Right lobe of liver (tissue), 6 donors: Measurements from ENCODE around the gene CYS1. TPM values are rescaled to one million over a fixed set of nuclear protein-coding genes. Genes with fewer than 3 reads are reported as not detected.

Source experiments
- ATAC-seq, 4 donors: fragments of 200-7000 bp; cut with Tn5 transposase; one replicate each; pipeline ENCODE4 v1.9.1; 2020; ENCODE audit warnings: mild to moderate bottlenecking in 4 of 4, moderate library complexity in 4 of 4
- DNase-seq, 3 donors: peaks; one replicate each; pipeline ENCODE4 v3.0.0-alpha.2; 2020
- H3K27ac ChIP-seq, 3 donors: fragments of 200-600 bp; one replicate each; pipeline ENCODE4 v1.8.0; 2022
- H3K27me3 ChIP-seq, 2 donors: fragments of 200-600 bp; one replicate each; pipeline ENCODE4 v1.8.0; 2022
- H3K36me3 ChIP-seq, 4 donors: fragments of 200-600 bp; sonication (generic) in 1 of 4; one replicate each; pipeline versions ENCODE4 v1.5.1 to v1.8.0; 2017 to 2022; ENCODE audit warnings: control low read depth in 1 of 4
- H3K4me1 ChIP-seq, 4 donors: fragments of 200-600 bp; sonication (generic) in 1 of 4; one replicate each; pipeline versions ENCODE4 v1.5.1 to v1.8.0; 2017 to 2022; ENCODE audit warnings: control low read depth in 1 of 4
- H3K4me3 ChIP-seq, 3 donors: fragments of 200-600 bp; one replicate each; pipeline ENCODE4 v1.8.0; 2022
- H3K9me3 ChIP-seq, 4 donors: fragments of 200-600 bp; sonication (generic) in 1 of 4; one replicate each; pipeline versions ENCODE4 v1.5.1 to v1.8.0; 2017 to 2022; ENCODE audit warnings: control low read depth in 1 of 4
- CTCF ChIP-seq, 4 donors: fragments of 200-600 bp in 3 of 4; fragments of 450-650 bp in 1 of 4; IDR thresholded peaks; one replicate each; pipeline versions ENCODE4 v1.5.1 to v1.8.0; 2016 to 2022; ENCODE audit warnings: antibody characterized with exemption in 4 of 4, mild to moderate bottlenecking in 2 of 4
- POLR2A ChIP-seq: fragments of 450-650 bp; IDR thresholded peaks from one replicate; pipeline ENCODE4 v1.6.1; 2017; ENCODE audit warnings: antibody characterized with exemption, mild to moderate bottlenecking
- WGBS: methylation state at CpG from one replicate; pipeline ENCODE4 v1.1.6; 2018; ENCODE audit warnings: low coverage, low lambda C conversion rate; ENCODE audit not compliant: insufficient coverage; ENCODE audit errors: missing lambda C conversion rate; 5-methylcytosine and 5-hydroxymethylcytosine counted together
- intact Hi-C, 2 donors: fragments of 100-400 bp; cut with DNase I; formaldehyde crosslinking; loops; one replicate each; pipeline versions ENCODE4 v1.11.2 to v1.14.1; 2022
- total RNA-seq, 6 experiments: library from RNA; depleted of rRNA in 2 of 6; stranded (reverse); fragments of >200 nt in 2 of 6; fragmentation: NEBNext Ultra II Directional in 3 of 6; extraction: Animal tissue kit (Norgen Biotek cat#: 25700) in 3 of 6; gene quantifications; one replicate each; pipeline versions ENCODE4 v1.1.0 to v1.2.4, GENCODE V29; 2016 to 2023
- donor health status: DM: no; HTN: yes; CAD: no.
- donor health status: DM: no; HTN: no; CAD: no.
- donor health status: DM: no; HTN: no; CAD: no.
- donor health status: DM: no; HTN: yes; CAD: no.
- donor health status: DM: no; HTN: yes; CAD: no.

CYS1 gene
- total RNA-seq, 6 experiments from 2014 or later: 0.26 to 0.99 (median 0.55) TPM

GRCh38 chr2:10047616-10048500 is 32.4 kb downstream of the CYS1 start:
- no peaks in the 10 kb centered on the region for H3K9me3 ChIP-seq
- WGBS: 34% methylated on average over 8 of the region's 15 CpGs
- DNase-seq (peak in 2 of 3 donors; percentile 78 to 79), ATAC-seq (peak in 3 of 4 donors; percentile 5 to 25 (median 13))
- TF ChIP-seq CTCF (IDR thresholded peaks at IDR 0.05) (no peak), POLR2A (no peak)
- peak overlapping the region in 2 of 3 donors; percentile 36 to 94 for H3K27ac ChIP-seq
- intact Hi-C loops: loop anchor here (5.0 kb wide), 1 partner anchor 61 kb away; no protein-coding TSS in a partner anchor
- H3K4me3 ChIP-seq: peak overlapping the region in 2 of 3 donors; percentile 81 to 85
- H3K36me3 ChIP-seq: peaks cover 3 to 43% (median 30%) of the 10 kb centered on the region in 4 donors
- no peaks in the 10 kb centered on the region for H3K27me3 ChIP-seq
- H3K4me1 ChIP-seq: peaks cover 0 to 45% (median 13%) of the 10 kb centered on the region in 4 donors

DNA sequence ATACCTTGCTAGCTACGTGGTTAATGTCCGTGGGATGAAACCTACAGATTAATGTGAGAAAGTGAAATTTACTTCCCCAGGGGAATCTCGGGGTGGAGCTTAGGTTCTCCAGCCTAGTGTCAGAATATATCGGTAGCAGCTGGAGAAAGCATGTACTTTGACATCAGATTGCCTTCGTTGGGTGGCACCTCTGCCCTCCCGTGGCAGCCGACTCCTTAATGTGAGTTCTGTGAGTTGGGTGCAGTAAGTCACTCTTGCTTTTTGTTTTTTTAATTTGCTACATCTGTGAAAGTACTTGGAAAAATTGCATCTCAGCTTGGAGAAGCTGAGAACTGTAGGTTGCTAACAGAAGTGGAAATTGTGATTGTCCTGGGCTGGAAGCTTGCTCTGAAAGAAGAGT is 33.3 kb downstream of the CYS1 start:
- DNase-seq: peak in 1 of 3 donors; percentile 53
- ATAC-seq: no peak
- H3K4me3 ChIP-seq: peak overlapping the region in 2 of 3 donors; percentile 81 to 85
- H3K36me3 ChIP-seq: peaks cover 3 to 34% (median 23%) of the 10 kb centered on the region in 4 donors
- WGBS: 25% methylated on average over 7 of the region's 7 CpGs
- peak overlapping the region in 2 of 3 donors; percentile 2 to 94 for H3K27ac ChIP-seq
- TF ChIP-seq CTCF (IDR thresholded peaks at IDR 0.05): peak in 1 of 4 donors; percentile 12
- TF ChIP-seq POLR2A: no peak
- intact Hi-C loops: loop anchor here (5.0 kb wide), 1 partner anchor 60 kb away; no protein-coding TSS in a partner anchor
- H3K4me1 ChIP-seq: peaks cover 0 to 48% (median 16%) of the 10 kb centered on the region in 4 donors
- H3K9me3 ChIP-seq: no peaks in the 10 kb centered on the region
- H3K27me3 ChIP-seq: no peaks in the 10 kb centered on the region

DNA sequence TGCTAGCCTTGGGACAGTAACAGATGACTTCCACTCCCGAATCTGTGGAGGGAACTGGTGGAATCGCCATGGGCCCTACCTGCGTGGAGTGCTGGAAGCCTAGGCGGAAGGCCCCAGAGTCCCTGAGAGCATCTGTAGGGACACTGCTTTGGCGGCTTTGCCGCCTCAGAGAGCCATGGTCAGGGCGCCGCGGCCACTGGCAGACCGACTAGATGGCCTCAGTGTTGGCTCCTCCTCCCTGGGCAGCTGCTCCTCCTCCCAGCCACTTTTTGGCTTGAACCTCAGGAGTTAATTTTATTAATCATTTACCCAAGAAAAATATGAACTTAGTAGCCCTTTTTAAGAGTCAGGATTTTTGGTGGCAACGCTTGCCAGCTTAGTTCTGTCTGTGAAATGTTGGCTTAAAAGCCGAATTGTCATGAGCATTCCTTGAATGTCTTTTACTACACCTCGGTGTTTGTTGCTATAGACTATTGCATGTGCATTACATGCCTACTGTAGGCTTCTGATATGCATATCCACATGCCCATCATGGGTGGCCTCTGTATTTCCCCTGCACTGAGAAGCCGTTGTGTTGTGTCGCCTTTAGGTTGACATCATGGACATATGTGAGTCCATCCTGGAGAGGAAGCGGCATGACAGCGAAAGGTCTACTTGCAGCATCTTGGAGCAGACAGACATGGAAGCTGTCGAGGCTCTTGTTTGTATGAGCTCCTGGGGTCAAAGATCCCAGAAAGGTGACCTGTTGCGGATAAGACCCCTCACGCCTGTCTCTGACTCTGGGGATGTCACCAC is 34.5 kb downstream of the CYS1 start:
- Histone ChIP-seq H3K9me3 (no peaks in the 10 kb centered on the region), H3K27me3 (no peaks in the 10 kb centered on the region), H3K36me3 (peaks cover 3 to 33% (median 18%) of the 10 kb centered on the region in 4 donors), H3K27ac (peak overlapping the region; percentile 89 to 95 (median 94)), H3K4me3 (peak overlapping the region; percentile 62 to 85 (median 81)), H3K4me1 (peaks cover 0 to 60% (median 22%) of the 10 kb centered on the region in 4 donors)
- WGBS: 22% methylated on average over 12 of the region's 20 CpGs
- DNase-seq (peak; percentile 88 to 92 (median 92)), ATAC-seq (peak; percentile 54 to 65 (median 60))
- intact Hi-C loops: loop anchor here (5.0 kb wide), 1 partner anchor 58 kb away; no protein-coding TSS in a partner anchor
- no peak for TF ChIP-seq CTCF (IDR thresholded peaks at IDR 0.05)
- TF ChIP-seq POLR2A: peak; percentile 96

- WGBS: 8% methylated on average over 12 of the region's 90 CpGs
- intact Hi-C loops: no loop called here
- H3K4me1 ChIP-seq: peaks cover 0 to 66% (median 21%) of the 10 kb centered on the region in 4 donors
Observed at GRCh38 chr2:10043906-10044601, 36.2 kb downstream of the CYS1 start.

More at GRCh38 chr2:10043906-10044601, 36.2 kb downstream of the CYS1 start:
- TF ChIP-seq POLR2A (peak; percentile 65), CTCF (IDR thresholded peaks at IDR 0.05) (no peak)
- Histone ChIP-seq H3K4me3 (peak overlapping the region; percentile 62 to 85 (median 81)), H3K27ac (peak overlapping the region; percentile 89 to 98 (median 95)), H3K9me3 (no peaks in the 10 kb centered on the region), H3K36me3 (peaks cover 3 to 21% (median 12%) of the 10 kb centered on the region in 4 donors), H3K27me3 (no peaks in the 10 kb centered on the region)
- DNase-seq (peak; percentile 98 to 99 (median 99)), ATAC-seq (peak; percentile 54 to 81 (median 64))
